VCaP (cell line): ENCODE data around the gene ATF1.

Experiments used
- H3K27ac ChIP-seq: fragments of 450-650 bp; 2 replicates; pipeline ENCODE4 v1.5.1; 2017
- TF ChIP-seq, protein P1 (sequence below): fragments of 450-650 bp; conservative IDR thresholded peaks from 2 replicates; pipeline ENCODE4 v1.5.1; 2017; ENCODE audit warnings: mild to moderate bottlenecking, moderate library complexity

The ATF1 gene

DNA sequence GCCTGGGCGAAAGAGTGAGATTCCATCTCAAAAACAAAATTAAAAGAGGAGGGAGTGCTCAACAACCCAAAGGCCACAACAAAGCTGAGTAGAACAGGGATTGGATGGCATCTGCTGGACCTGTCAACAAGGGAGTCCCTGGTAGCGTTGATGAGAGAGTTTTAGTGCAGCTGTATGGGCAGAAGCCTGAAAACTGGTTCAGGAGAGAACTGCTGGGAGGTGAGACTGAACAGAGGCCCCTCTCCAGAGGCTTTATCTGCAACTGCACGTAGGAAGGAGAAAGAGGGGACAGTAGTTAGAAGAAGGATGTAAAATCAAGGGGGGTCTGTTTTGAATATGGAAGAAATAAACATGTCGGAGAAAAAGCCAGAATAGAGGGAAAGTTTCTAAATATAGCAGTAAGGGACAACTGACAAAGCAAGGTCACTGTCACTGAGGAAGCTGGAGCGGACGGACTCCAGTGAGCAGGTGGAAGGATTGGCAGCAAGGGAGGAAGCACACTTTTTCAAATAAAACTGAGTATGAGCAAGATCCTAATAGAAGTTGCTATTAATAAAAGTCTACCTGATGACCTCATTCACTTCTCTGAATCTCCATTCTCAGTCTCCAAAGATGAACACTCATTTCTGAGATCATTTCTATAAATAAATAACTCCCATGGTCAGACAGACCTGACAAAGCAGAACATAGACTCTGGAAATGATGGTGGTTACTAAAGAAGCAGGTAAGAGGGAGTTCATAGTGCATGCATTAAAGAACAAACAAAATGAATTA is 11.8 kb upstream of the ATF1 start:
- TF ChIP-seq, protein P1, sequence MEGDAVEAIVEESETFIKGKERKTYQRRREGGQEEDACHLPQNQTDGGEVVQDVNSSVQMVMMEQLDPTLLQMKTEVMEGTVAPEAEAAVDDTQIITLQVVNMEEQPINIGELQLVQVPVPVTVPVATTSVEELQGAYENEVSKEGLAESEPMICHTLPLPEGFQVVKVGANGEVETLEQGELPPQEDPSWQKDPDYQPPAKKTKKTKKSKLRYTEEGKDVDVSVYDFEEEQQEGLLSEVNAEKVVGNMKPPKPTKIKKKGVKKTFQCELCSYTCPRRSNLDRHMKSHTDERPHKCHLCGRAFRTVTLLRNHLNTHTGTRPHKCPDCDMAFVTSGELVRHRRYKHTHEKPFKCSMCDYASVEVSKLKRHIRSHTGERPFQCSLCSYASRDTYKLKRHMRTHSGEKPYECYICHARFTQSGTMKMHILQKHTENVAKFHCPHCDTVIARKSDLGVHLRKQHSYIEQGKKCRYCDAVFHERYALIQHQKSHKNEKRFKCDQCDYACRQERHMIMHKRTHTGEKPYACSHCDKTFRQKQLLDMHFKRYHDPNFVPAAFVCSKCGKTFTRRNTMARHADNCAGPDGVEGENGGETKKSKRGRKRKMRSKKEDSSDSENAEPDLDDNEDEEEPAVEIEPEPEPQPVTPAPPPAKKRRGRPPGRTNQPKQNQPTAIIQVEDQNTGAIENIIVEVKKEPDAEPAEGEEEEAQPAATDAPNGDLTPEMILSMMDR: no peak
- H3K27ac ChIP-seq: no peak overlapping the region

GRCh38 chr12:50753232-50753769 is 10.6 kb upstream of the ATF1 start:
- H3K27ac ChIP-seq: no peak overlapping the region
- TF ChIP-seq, protein P1: no peak

DNA sequence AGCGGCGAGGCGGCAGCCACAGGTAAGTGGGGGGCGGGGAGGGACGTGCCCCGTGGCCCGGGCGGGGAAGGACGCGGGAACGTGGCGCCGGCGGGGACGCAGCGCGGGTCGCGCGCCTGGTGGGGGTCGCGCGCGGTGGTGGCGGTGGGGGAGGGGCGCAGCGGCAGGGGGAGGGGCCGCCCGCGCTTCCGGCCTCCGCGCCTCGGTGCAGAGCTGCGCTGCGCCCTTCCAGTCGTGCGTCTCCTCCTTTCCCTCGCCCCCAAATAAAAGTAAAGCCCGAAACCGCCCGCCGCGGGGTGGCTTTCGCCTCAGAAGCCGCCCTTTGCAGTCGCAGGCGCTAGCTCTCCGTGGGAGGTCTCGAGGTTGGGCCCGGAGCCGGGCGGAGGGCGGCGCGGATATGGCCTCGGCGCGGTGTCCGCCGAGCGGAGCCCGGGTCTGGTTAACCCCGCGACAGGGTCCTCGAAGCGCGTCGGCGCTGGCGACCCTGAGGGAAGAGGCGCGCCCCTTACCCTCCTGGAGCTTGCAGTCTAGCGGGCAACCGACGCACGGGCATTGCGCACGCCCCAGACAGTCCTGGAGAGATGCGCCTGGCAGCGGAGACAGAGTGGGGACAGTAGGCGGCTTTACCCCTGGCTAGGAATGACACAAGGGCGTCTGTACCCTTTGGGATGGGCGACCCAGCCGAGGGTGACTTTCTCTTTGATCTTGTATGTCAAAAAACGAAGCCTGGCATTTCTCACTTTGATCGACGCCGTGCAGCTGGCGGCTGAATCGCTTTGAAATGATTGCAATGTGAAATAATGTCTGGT is 589 bp downstream of the ATF1 start:
- TF ChIP-seq, protein P1: no peak
- peak overlapping the region; percentile 97 for H3K27ac ChIP-seq

GRCh38 chr12:50765095-50765911 is 1.4 kb downstream of the ATF1 start:
- TF ChIP-seq, protein P1: peak; percentile 88
- H3K27ac ChIP-seq: peak overlapping the region; percentile 97

GRCh38 chr12:50768391-50768790 is 4.5 kb downstream of the ATF1 start:
- peak overlapping the region; percentile 36 for H3K27ac ChIP-seq
- TF ChIP-seq, protein P1: no peak

DNA sequence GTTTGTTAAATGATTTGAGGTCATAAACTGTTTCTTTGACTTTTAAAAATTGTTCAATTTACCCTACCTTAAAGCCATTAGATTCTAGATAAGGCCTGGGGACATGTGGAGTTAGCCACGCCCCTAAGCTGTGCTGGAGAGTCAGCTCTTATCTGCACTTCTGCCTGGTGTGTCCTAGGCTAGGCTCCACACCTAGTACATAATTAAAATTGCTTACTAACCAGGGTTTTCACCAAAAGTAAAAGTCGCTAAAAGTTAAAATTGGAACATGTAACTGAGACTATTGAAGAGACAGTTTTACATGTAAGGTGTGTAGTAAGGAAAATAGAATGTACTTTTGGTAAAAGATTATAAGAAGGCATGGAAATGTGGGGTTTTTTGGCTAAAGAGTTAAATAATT is 4.9 kb downstream of the ATF1 start:
- H3K27ac ChIP-seq: peak overlapping the region; percentile 36

GRCh38 chr12:50771409-50771808 is 7.5 kb downstream of the ATF1 start:
- TF ChIP-seq, protein P1: no peak
- no peak overlapping the region for H3K27ac ChIP-seq
